ENCODE results near the gene SPATA31A7.
"Not testable (repeated sequence)": the region's sequence is repeated elsewhere in the genome, so short reads cannot be mapped to it uniquely, and the experiment has no call there.

SPATA31A7 gene

GRCh38 chr9:61189736-61190135 is at the start of gene SPATA31A7:
TSS of gene SPATA31A7 (plus strand) at chr9:61190036. CDS start at chr9:61190065, 29 bp downstream.
- DNase-seq, result not testable (repeated sequence)

GRCh38 chr9:61226438-61226837 is 36.6 kb downstream of the SPATA31A7 start:
- DNase-seq, result not testable (repeated sequence)

All from fibroblast of skin of right biceps (primary cell).